Measurements from ENCODE around the gene TLR9. TPM values are rescaled to one million over a fixed set of nuclear protein-coding genes. Genes with fewer than 3 reads are reported as not detected.

Gene TLR9
- total and polyA plus RNA-seq, 12 donors, result 0.06 to 0.46 (median 0.28) TPM; not detected in 3

DNA sequence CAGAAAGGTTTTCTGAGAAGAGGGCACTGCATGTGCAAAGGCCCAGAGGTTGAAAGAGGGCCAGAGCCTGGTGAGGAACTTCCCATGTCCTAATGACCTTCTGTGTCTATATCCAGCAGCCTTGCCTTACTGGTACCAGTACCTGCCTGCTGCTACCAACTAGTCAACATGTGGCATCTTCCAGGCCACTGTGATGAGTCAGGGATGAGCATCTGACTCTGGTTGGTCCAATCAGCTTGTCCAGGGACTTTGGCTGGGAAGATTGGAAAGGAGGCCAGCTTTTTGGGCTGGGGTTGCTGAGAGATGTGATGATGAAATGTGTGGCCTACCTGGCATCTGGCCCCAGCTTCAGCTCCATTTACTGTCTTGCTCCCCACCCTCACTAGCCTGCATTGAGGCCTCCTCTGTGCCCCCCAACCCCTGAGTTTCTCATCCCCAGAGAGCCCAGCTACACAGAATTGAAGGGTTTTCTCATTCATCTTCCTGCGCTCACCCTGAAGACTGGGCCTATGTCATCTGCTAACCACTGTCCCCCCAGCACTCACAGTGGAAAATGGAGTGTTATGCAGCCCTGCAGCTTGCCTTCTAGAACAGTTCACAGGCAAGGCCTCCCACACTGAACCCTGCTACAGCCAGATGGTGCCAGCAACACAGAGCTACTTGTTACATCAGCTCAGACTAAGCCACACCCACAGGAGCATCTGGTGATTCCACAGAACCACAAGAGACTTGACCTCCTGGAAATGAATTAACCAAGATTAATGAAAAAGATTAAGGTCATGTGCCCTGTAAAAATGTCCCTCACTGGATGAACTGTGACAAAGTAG, 14.8 kb upstream of the TLR9 start:
- Histone ChIP-seq H3K9me3 (peaks cover 0 to 6% (median 0%) of the 10 kb centered on the region in 11 donors), H3K36me3 (peaks cover 0 to 6% (median 0%) of the 10 kb centered on the region in 9 donors), H3K4me3 (peak overlapping the region in 4 of 10 donors; percentile 83 to 98 (median 94)), H3K4me1 (peaks cover 19 to 72% (median 49%) of the 10 kb centered on the region in 9 donors), H3K27ac (peak overlapping the region in 8 of 10 donors; percentile 89 to 96 (median 94)), H3K27me3 (no peaks in the 10 kb centered on the region)
- 100% methylated on average over 1 of the region's 1 CpG for WGBS, 2 donors
- DNase-seq (peak in 1 of 2 donors; percentile 26), ATAC-seq (no peak)
- TF ChIP-seq, protein P1, sequence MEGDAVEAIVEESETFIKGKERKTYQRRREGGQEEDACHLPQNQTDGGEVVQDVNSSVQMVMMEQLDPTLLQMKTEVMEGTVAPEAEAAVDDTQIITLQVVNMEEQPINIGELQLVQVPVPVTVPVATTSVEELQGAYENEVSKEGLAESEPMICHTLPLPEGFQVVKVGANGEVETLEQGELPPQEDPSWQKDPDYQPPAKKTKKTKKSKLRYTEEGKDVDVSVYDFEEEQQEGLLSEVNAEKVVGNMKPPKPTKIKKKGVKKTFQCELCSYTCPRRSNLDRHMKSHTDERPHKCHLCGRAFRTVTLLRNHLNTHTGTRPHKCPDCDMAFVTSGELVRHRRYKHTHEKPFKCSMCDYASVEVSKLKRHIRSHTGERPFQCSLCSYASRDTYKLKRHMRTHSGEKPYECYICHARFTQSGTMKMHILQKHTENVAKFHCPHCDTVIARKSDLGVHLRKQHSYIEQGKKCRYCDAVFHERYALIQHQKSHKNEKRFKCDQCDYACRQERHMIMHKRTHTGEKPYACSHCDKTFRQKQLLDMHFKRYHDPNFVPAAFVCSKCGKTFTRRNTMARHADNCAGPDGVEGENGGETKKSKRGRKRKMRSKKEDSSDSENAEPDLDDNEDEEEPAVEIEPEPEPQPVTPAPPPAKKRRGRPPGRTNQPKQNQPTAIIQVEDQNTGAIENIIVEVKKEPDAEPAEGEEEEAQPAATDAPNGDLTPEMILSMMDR (IDR thresholded peaks at IDR 0.05), result no peak
- intact Hi-C loops (cut with DNase I), result loop anchor here in 1 of 10 donors (5.0 kb wide), 1 partner anchor 37 kb away; the partner anchor contains the start of gene WDR82

DNA sequence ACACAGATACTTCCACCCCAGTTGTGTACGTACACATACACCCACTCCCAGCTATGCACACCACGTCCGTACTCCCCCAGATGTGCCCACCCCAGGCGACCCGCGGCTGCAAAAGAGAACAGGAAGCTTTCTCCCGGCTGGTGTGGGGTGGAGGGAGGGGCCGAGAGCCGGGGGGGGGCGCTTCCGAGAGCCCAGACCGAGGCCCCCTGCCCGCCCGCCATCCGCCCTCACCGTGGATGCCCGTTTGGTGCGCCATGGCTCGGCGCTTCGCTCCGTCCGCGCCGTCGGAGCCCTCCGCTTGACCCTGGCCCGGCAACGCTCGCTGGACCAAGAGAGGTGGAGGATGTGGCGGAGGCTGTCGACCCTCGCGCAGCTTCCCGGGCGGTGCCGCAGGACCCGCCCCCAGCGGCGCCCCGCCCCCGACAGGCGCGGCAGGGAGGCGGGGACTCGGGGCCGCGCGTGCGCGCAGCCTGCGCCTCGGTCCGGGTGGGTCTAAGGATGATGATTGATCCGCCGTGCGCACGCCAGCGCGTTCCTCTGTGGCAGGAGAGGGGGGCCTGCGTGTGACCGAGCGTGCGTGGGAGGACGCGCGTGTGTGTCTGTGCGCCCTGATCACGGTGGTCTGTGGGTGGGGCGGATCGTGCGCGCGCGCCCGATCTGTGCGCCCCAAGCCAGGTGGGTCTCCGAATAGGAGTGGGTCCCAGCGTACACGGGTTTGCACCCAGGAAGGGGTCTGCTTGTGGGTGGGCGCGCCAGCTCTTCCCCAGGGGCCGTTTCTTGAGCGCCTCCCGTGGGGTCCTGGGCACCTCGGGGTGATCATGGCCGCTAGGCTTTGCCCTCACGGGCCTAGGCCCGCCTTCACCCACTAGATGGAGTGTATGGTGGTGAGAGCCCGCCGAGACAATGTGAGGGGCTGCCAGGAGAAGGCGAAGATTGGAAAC, 13.6 kb upstream of the TLR9 start, which contains the start of gene TWF2:
TWF2 (minus strand) TSS at position 398 of the 941 bp plus-strand sequence; CDS start at position 256, 142 bp downstream.
- no peaks in the 10 kb centered on the region for H3K27me3 ChIP-seq
- intact Hi-C loops (cut with DNase I), result loop anchor here in 7 of 10 donors (2.0 to 10.0 kb wide), 6 partner anchors 33 to 216 kb away; partner anchors contain the start of genes WDR82 (in 5 of the 7), GLYCTK (in 1 of the 7), NISCH (in 1 of the 7) and TNNC1 (in 1 of the 7)
- peaks cover 0 to 6% (median 0%) of the 10 kb centered on the region in 11 donors for H3K9me3 ChIP-seq
- peak within 1 kb of the TSS; percentile 83 to 96 (median 93) for H3K27ac ChIP-seq
- peaks cover 22 to 71% (median 49%) of the 10 kb centered on the region in 9 donors for H3K4me1 ChIP-seq
- ATAC-seq (peak; percentile 76 to 93 (median 82)), DNase-seq (peak; percentile 75 to 87)
- H3K4me3 ChIP-seq, result peak within 1 kb of the TSS; percentile 76 to 99 (median 93)
- peaks cover 0 to 17% (median 3%) of the 10 kb centered on the region in 9 donors for H3K36me3 ChIP-seq
- 1% methylated on average over 92 of the region's 92 CpGs for WGBS, 2 donors
- TF ChIP-seq, protein P1 (IDR thresholded peaks at IDR 0.05), result peak in 8 of 9 donors; percentile 14 to 64 (median 48)

DNA sequence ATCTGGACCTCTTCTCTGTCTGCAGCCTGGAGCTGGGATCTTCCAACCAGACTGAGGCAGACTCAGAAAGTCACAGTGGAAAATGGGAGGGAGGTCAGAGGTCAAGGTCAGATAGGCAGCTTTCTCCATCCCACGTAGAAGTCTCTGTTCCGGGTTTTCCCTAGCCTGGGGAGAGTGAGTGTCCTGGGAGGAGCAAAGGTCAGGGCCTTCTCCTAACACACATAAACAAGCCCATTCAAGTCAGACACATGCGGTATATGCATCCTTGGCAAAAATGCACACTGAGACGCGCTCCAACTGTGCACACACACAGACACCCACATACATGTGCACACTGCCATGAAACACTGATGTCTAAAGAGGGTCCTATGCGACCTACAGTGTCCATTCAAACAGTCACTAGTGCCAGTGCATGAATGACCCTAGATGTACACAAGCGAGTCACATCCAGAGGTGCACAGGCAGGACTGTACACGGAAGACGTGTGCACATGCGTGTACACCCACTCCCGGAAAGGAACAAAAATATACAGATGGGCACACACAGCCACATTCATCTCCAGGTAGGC, 12.8 kb upstream of the TLR9 start:
- ATAC-seq (peak in 1 of 8 donors; percentile 0), DNase-seq (no peak)
- TF ChIP-seq, protein P1 (IDR thresholded peaks at IDR 0.05), result no peak
- H3K9me3 ChIP-seq, result peaks cover 0 to 2% (median 0%) of the 10 kb centered on the region in 11 donors
- H3K4me1 ChIP-seq, result peaks cover 22 to 68% (median 51%) of the 10 kb centered on the region in 9 donors
- H3K27me3 ChIP-seq, result no peaks in the 10 kb centered on the region
- WGBS, 2 donors, result 20 to 27% methylated on average over 11 of the region's 11 CpGs
- H3K4me3 ChIP-seq, result peak overlapping the region; percentile 76 to 99 (median 93)
- intact Hi-C loops (cut with DNase I), result loop anchor here in 7 of 10 donors (2.0 to 10.0 kb wide), 6 partner anchors 34 to 217 kb away; partner anchors contain the start of genes WDR82 (in 5 of the 7), GLYCTK (in 1 of the 7), NISCH (in 1 of the 7) and TNNC1 (in 1 of the 7)
- H3K27ac ChIP-seq, result peak overlapping the region in 9 of 10 donors; percentile 87 to 96 (median 93)
- H3K36me3 ChIP-seq, result peaks cover 0 to 24% (median 6%) of the 10 kb centered on the region in 9 donors
